CD8-positive, alpha-beta memory T cell (primary cell): ENCODE results near the gene CDH22. TPM values are rescaled to one million over a fixed set of nuclear protein-coding genes. Genes with fewer than 3 reads are reported as not detected.

ENCODE experiments used
- CTCF ChIA-PET: fragments of 350-600 bp; sonication (Branson Sonifier 250); formaldehyde crosslinking; loops from one replicate; lab custom pipeline; 2021; ENCODE audit warnings: antibody characterized with exemption; lab: Charles Lee
- POLR2A ChIA-PET: fragments of 350-600 bp; sonication (Branson Sonifier 250); formaldehyde crosslinking; loops from one replicate; lab custom pipeline; 2021; ENCODE audit warnings: antibody characterized with exemption; lab: Charles Lee
- DNase-seq, 5 donors: peaks; one replicate each; pipeline versions ENCODE4 v3.0.0 to v3.0.0-alpha.2; 2020 to 2022; ENCODE audit warnings: mixed read lengths in 1 of 5
- H3K27ac ChIP-seq: one replicate; pipeline ENCODE4 v1.7.0; 2013; ENCODE audit warnings: low read depth, mild to moderate bottlenecking, low read length, moderate library complexity
- H3K27me3 ChIP-seq: 2 replicates; pipeline ENCODE4 v1.7.0; 2013; ENCODE audit warnings: low read length, mild to moderate bottlenecking; ENCODE audit not compliant: insufficient read depth, poor library complexity, severe bottlenecking
- H3K36me3 ChIP-seq: 2 replicates; pipeline ENCODE4 v1.7.0; 2013; ENCODE audit warnings: mild to moderate bottlenecking, low read length, moderate library complexity; ENCODE audit not compliant: insufficient read depth
- H3K4me1 ChIP-seq: 2 replicates; pipeline ENCODE4 v1.7.0; 2013; ENCODE audit warnings: mild to moderate bottlenecking, low read length, moderate library complexity; ENCODE audit not compliant: insufficient read depth
- H3K4me3 ChIP-seq: 2 replicates; pipeline ENCODE4 v1.7.0; 2013; ENCODE audit warnings: mild to moderate bottlenecking, low read length
- H3K9me3 ChIP-seq: 2 replicates; pipeline ENCODE4 v1.7.0; 2013; ENCODE audit warnings: mild to moderate bottlenecking, low read length
- H3K27ac Mint-ChIP-seq, 8 donors: one replicate each; pipeline ENCODE4 v1.8.0; 2020 to 2021; ENCODE audit warnings: mixed read lengths in 8 of 8, mild to moderate bottlenecking in 6 of 8, inconsistent platforms in 3 of 8, moderate library complexity in 3 of 8
- H3K27me3 Mint-ChIP-seq, 2 donors: one replicate each; pipeline ENCODE4 v1.8.0; 2020 to 2021; ENCODE audit warnings: mixed read lengths in 2 of 2, mild to moderate bottlenecking in 1 of 2, moderate library complexity in 1 of 2
- H3K36me3 Mint-ChIP-seq, 3 donors: one replicate each; pipeline ENCODE4 v1.8.0; 2020 to 2021; ENCODE audit warnings: mixed read lengths in 3 of 3, inconsistent platforms in 1 of 3, mild to moderate bottlenecking in 1 of 3
- H3K4me1 Mint-ChIP-seq, 3 donors: one replicate each; pipeline ENCODE4 v1.8.0; 2020 to 2021; ENCODE audit warnings: mixed read lengths in 3 of 3, inconsistent platforms in 1 of 3, mild to moderate bottlenecking in 1 of 3
- H3K4me3 Mint-ChIP-seq, 7 donors: one replicate each; pipeline ENCODE4 v1.8.0; 2020 to 2021; ENCODE audit warnings: mixed read lengths in 7 of 7, mild to moderate bottlenecking in 6 of 7, moderate library complexity in 4 of 7, inconsistent platforms in 2 of 7
- H3K9me3 Mint-ChIP-seq, 5 donors: one replicate each; pipeline ENCODE4 v1.8.0; 2020 to 2022; ENCODE audit warnings: mixed read lengths in 5 of 5, mild to moderate bottlenecking in 3 of 5, moderate library complexity in 2 of 5, inconsistent platforms in 1 of 5
- polyA plus RNA-seq: library from polyadenylated mRNA; unstranded; fragments of 300-500 nt; fragmentation: Illumina TruSeq; gene quantifications from one replicate; pipeline ENCODE4 v1.2.3, GENCODE V29; 2021
- total RNA-seq, 2 experiments: library from RNA; stranded (reverse); gene quantifications; one replicate each; pipeline ENCODE4 v1.2.3, GENCODE V29; 2021

The CDH22 gene
- total and polyA plus RNA-seq, 3 experiments from 2014 or later = not detected

GRCh38 chr20:46347841-46348803, 39.8 kb upstream of the CDH22 start:
- POLR2A ChIA-PET = interaction anchor here (1.0 to 1.5 kb wide), 2 partner anchors 16 to 59 kb away, joined by 3 to 4 read pairs; partner anchors contain the start of gene ELMO2

GRCh38 chr20:46346770-46347169, 38.5 kb upstream of the CDH22 start:
- Histone ChIP-seq H3K4me1 (peaks cover 23% of the 10 kb centered on the region), H3K9me3 (no peaks in the 10 kb centered on the region), H3K4me3 (no peak overlapping the region), H3K27ac (no peak overlapping the region), H3K27me3 (peaks cover 6% of the 10 kb centered on the region), H3K36me3 (peaks cover 7% of the 10 kb centered on the region)
- peak overlapping the region in 3 of 8 donors; percentile 19 to 69 (median 59) for H3K27ac Mint-ChIP-seq
- CTCF ChIA-PET = no interaction called here
- POLR2A ChIA-PET = interaction anchor here (1.5 kb wide), 1 partner anchor 60 kb away, joined by 3 read pairs; the partner anchor contains the start of gene ELMO2
- H3K4me3 Mint-ChIP-seq = no peak overlapping the region
- no peaks in the 10 kb centered on the region for H3K9me3 Mint-ChIP-seq
- DNase-seq = no peak
- no peaks in the 10 kb centered on the region for H3K27me3 Mint-ChIP-seq
- peaks cover 0 to 44% (median 0%) of the 10 kb centered on the region in 3 donors for H3K36me3 Mint-ChIP-seq
- peaks cover 18 to 39% (median 28%) of the 10 kb centered on the region in 3 donors for H3K4me1 Mint-ChIP-seq

More at GRCh38 chr20:46347841-46348803, 39.8 kb upstream of the CDH22 start:
- H3K27ac Mint-ChIP-seq = peak overlapping the region in 2 of 8 donors; percentile 47 to 91
- CTCF ChIA-PET = interaction anchor here (0.8 to 1.5 kb wide), 8 partner anchors 11 to 333 kb away, joined by 3 to 13 read pairs (median 4); partner anchors contain the start of gene CDH22
- H3K9me3 Mint-ChIP-seq = no peaks in the 10 kb centered on the region
- peaks cover 0 to 55% (median 0%) of the 10 kb centered on the region in 3 donors for H3K36me3 Mint-ChIP-seq
- peaks cover 11 to 25% (median 22%) of the 10 kb centered on the region in 3 donors for H3K4me1 Mint-ChIP-seq
- no peaks in the 10 kb centered on the region for H3K9me3 ChIP-seq
- no peak overlapping the region for H3K4me3 ChIP-seq
- no peaks in the 10 kb centered on the region for H3K27me3 Mint-ChIP-seq
- H3K27me3 ChIP-seq = no peaks in the 10 kb centered on the region
- no peak for DNase-seq
- H3K36me3 ChIP-seq = peaks cover 11% of the 10 kb centered on the region
- peaks cover 10% of the 10 kb centered on the region for H3K4me1 ChIP-seq
- H3K4me3 Mint-ChIP-seq = no peak overlapping the region
- no peak overlapping the region for H3K27ac ChIP-seq

DNA sequence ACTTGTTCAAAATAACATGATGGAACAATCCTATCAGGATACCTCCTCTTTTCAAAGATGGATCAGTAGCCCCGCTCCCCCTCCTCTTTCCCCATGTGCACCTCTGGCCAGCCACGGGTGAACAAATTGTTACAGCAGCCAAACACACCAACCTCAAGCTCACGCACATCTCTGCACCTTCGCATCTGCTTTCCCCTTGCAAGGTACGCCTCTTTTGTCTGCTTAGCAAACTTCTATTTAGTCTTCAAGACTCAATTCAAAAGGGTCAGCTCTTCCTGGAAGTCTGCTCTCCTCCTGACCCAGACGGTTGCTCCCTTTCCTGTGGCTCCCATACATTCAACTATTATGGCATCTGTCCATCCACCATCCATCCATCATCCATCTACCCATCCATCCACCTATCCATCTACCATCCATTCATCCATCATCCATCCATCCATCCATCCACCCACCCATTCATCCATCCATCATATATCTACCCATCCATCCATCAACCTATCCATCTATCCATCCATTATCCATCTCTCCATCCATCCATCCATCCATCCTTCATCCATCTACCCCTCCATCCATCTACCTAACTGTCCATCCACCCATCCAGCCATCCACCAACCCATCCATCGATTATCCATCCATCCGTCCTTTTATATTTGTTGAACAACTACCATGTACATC, 36.3 kb upstream of the CDH22 start:
- Mint-ChIP-seq H3K36me3 (peaks cover 0 to 25% (median 0%) of the 10 kb centered on the region in 3 donors), H3K4me1 (peaks cover 18 to 40% (median 28%) of the 10 kb centered on the region in 3 donors), H3K9me3 (no peaks in the 10 kb centered on the region), H3K27ac (peak overlapping the region in 2 of 8 donors; percentile 40 to 64), H3K4me3 (peak overlapping the region in 2 of 7 donors; percentile 3 to 23), H3K27me3 (peaks cover 4 to 6% of the 10 kb centered on the region in 2 donors)
- ChIA-PET POLR2A (interaction anchor here (0.7 kb wide), 1 partner anchor 17 kb away, joined by 3 read pairs; no protein-coding TSS in a partner anchor), CTCF (no interaction called here)
- no peak for DNase-seq
- Histone ChIP-seq H3K4me1 (peaks cover 23% of the 10 kb centered on the region), H3K4me3 (no peak overlapping the region), H3K27ac (no peak overlapping the region), H3K36me3 (no peaks in the 10 kb centered on the region), H3K9me3 (no peaks in the 10 kb centered on the region), H3K27me3 (peaks cover 6% of the 10 kb centered on the region)

DNA sequence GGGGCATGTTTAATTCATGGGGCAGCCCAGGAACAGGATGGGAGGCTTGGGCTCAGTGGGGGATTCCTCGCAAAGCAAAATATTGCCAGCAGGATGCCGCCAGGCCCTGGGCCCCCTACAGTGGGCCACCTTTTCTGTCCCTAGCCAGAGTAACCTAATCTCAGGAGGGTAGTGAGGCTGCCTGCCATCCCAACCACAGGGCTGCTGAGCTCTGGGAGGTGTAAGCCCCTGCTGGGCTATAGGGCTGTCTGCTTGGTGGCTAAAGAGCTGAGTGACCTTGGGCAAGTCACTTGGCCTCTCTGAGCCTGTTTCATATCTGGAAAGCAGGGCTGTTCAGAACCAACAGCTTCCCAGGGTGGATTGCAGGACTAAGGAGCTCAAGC, 35.7 kb upstream of the CDH22 start:
- H3K4me3 Mint-ChIP-seq = peak overlapping the region in 2 of 7 donors; percentile 54 to 65
- H3K4me3 ChIP-seq = no peak overlapping the region
- ChIA-PET POLR2A (interaction anchor here (0.7 to 1.0 kb wide), 2 partner anchors 10 to 17 kb away, joined by 3 read pairs; no protein-coding TSS in a partner anchor), CTCF (no interaction called here)
- H3K27ac Mint-ChIP-seq = peak overlapping the region in 1 of 8 donors; percentile 22
- H3K9me3 ChIP-seq = no peaks in the 10 kb centered on the region
- H3K27me3 ChIP-seq = peaks cover 6% of the 10 kb centered on the region
- H3K36me3 ChIP-seq = no peaks in the 10 kb centered on the region
- peaks cover 18 to 39% (median 25%) of the 10 kb centered on the region in 3 donors for H3K4me1 Mint-ChIP-seq
- H3K9me3 Mint-ChIP-seq = no peaks in the 10 kb centered on the region
- peaks cover 8 to 11% of the 10 kb centered on the region in 2 donors for H3K27me3 Mint-ChIP-seq
- H3K4me1 ChIP-seq = peaks cover 23% of the 10 kb centered on the region
- DNase-seq = no peak
- H3K36me3 Mint-ChIP-seq = peaks cover 0 to 19% (median 0%) of the 10 kb centered on the region in 3 donors
- H3K27ac ChIP-seq = no peak overlapping the region

DNA sequence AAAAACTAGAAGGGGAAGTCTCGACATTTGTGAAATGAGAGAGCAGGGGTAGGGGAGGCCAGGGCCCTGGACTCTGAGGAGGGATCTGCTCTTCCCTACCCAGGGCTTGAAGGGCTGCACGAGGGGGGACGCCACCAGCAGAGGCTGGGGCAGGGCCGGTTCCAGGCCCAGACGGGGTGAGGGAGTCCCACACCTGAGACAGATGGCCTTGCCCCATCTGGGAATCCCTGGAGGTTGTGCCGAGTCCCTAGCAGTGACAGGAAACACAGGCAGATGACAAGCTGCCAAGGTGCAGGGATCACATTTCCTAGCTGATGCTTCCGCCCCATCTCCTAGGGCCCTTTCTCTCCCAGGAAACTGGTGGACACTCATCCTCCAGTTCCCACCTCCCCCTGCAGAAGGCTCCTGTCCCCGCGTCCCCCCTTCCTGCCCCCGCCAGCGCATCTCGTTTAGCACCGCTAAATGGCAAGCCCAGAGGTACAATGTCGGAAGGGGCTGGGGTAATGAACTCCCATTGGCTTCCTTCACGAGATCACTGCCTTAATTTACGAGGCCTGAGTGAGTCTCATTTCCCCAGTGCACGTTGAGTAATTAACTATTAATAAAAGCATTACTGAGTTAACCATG, 35.2 kb upstream of the CDH22 start:
- H3K36me3 Mint-ChIP-seq = peaks cover 0 to 14% (median 0%) of the 10 kb centered on the region in 3 donors
- H3K27ac Mint-ChIP-seq = peak overlapping the region in 4 of 8 donors; percentile 6 to 80 (median 40)

DNA sequence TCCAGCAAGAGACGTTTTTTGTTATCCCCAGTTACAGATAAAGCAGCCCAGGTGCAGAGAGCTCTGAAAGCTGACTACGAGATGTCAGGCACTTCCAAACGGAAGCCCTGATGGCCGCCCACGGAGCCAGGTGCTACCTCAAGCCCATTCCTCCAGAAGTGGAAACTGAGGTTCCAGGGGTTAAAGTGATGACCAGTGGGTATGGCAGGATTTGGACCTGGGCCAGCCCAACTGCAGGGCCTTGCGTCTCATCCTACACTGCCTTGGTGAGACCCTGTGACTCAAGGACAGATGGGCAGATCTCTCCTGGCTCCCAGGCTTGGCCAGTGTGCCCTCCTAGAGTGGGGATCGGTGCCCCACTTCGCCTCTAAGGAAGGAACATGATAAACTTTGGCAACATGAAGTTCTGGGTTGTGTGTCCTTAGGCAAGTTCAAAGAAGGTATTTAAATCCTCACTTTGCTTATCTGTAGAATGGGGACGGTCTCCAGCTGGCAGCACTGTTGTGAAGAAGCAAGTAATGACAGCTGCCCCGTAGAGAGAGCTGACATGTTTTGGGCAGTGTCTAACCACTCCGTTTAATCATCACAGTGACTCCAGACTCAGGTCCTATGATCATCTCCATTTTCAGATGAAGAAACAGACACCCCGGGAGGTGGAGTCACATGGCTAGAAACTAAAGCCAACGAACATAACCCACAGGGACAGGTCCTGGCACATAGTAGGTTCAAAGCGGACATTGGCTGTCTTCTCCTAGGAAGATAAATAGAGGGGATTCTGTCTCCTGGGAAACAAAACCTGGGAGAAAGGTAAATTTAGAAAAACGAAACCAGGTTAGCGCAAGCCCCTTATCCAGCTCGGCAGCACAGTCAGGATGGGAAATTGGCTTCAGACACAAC, 34.4 kb upstream of the CDH22 start:
- peaks cover 15% of the 10 kb centered on the region for H3K27me3 ChIP-seq
- no peaks in the 10 kb centered on the region for H3K9me3 Mint-ChIP-seq
- no peaks in the 10 kb centered on the region for H3K36me3 ChIP-seq
- H3K36me3 Mint-ChIP-seq = peaks cover 0 to 13% (median 0%) of the 10 kb centered on the region in 3 donors
- no peak for DNase-seq
- H3K27ac ChIP-seq = no peak overlapping the region
- CTCF ChIA-PET = interaction anchor here (1.1 kb wide), 1 partner anchor 80 kb away, joined by 4 read pairs; no protein-coding TSS in a partner anchor
- peak overlapping the region; percentile 38 for H3K4me3 ChIP-seq
- H3K27ac Mint-ChIP-seq = peak overlapping the region in 4 of 8 donors; percentile 6 to 80 (median 40)
- peaks cover 23% of the 10 kb centered on the region for H3K4me1 ChIP-seq
- H3K9me3 ChIP-seq = no peaks in the 10 kb centered on the region
- H3K27me3 Mint-ChIP-seq = peaks cover 8 to 23% of the 10 kb centered on the region in 2 donors
- H3K4me3 Mint-ChIP-seq = peak overlapping the region; percentile 39 to 83 (median 65)
- peaks cover 18 to 37% (median 22%) of the 10 kb centered on the region in 3 donors for H3K4me1 Mint-ChIP-seq
- POLR2A ChIA-PET = interaction anchor here (1.0 to 1.1 kb wide), 2 partner anchors 9 to 21 kb away, joined by 3 read pairs; no protein-coding TSS in a partner anchor

More for the DNA sequence above, 35.2 kb upstream of the CDH22 start:
- peaks cover 8% of the 10 kb centered on the region for H3K27me3 ChIP-seq
- H3K27ac ChIP-seq = no peak overlapping the region
- ChIA-PET CTCF (interaction anchor here (1.1 kb wide), 1 partner anchor 79 kb away, joined by 4 read pairs; no protein-coding TSS in a partner anchor), POLR2A (interaction anchor here (1.0 to 1.1 kb wide), 2 partner anchors 10 to 20 kb away, joined by 3 read pairs; no protein-coding TSS in a partner anchor)
- peak overlapping the region; percentile 38 for H3K4me3 ChIP-seq
- no peak for DNase-seq
- H3K27me3 Mint-ChIP-seq = peaks cover 8 to 16% of the 10 kb centered on the region in 2 donors
- no peaks in the 10 kb centered on the region for H3K9me3 Mint-ChIP-seq
- H3K4me3 Mint-ChIP-seq = peak overlapping the region; percentile 39 to 83 (median 65)
- H3K4me1 Mint-ChIP-seq = peaks cover 18 to 37% (median 22%) of the 10 kb centered on the region in 3 donors
- no peaks in the 10 kb centered on the region for H3K9me3 ChIP-seq
- peaks cover 23% of the 10 kb centered on the region for H3K4me1 ChIP-seq
- H3K36me3 ChIP-seq = no peaks in the 10 kb centered on the region
